CD4-positive, alpha-beta T cell treated with Interleukin-15 for 1 hour (primary cell): Measurements from ENCODE around the gene NATD1.
"Not testable (repeated sequence)": the region's sequence is repeated elsewhere in the genome, so short reads cannot be mapped to it uniquely, and the experiment has no call there.

Source experiments
- DNase-seq: peaks from one replicate; pipeline ENCODE4 v3.0.0-alpha.2; 2020

NATD1 gene

DNA sequence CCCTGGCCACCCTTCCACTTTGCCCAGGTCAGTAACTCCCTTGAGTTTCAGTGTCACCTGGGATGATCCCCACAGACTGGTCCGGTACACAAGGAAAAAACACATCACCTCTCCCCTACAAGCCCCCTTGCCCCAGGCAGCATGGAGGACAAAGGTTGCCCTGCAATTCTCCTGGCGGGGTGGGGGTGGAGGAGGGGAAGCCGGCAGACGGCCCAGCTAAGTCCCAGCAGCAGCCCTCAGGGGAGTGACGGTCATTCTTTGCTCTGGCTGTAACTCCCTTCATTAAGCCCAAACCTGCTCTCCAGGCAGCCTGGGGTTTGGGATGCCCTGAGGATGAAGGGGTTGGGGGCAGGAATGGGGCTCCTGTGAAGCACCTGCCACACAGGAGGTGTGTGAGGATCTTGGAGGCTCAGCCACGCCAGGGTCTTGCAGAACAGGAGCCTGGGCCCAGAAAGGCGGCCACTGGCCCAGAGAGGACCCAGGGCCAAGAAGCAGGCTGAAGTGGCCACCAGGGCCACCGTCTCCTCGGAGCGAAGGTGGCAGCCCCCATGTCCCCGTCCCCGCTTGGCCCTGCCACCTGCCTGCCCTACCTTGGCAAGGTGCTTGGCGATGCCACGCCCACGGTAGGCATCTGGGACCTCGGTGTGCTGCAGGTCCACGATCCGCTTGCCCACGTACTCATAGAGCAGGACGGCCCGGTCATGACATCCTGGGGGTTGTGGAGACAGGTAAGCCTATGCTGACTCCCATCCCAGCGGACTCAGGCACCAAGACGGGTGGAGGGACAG is 9.5 kb downstream of the NATD1 start:
- no peak for DNase-seq

DNA sequence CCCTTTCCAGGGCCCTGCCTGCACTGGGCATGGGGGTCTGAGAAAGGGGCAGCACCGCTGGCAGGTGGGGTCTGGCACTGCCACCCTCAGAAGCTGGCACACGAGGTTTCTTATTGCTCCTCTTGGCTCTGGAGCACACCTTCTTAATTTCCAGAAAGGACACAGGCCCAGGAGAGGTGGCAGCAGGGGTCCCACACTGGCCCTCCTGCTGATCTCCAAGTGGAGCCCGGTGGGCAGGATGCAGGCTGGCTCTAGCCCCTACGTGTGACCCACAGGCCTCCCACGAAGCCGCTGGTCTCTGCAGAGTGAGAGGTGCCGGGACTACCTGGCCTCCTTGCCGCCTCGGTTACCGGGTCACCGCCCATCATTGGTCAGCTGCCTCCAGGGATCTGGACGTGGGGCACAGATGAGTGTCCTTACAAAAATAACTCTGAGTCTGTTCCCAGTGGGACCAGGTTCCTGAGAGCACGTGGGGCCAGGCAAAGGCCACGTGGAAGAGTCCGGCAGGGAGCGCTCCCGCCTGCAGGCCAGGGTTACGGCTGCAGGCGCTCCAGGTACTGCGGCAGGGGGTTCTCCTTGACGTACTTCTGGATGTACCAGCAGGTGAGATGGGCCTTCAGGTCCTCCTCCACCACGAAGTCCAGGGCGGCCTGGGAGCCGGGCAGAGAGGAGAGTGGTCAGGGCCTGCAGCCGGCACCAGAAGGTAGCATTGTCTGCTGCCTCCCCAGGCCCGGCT is 10.3 kb downstream of the NATD1 start:
- no peak for DNase-seq

DNA sequence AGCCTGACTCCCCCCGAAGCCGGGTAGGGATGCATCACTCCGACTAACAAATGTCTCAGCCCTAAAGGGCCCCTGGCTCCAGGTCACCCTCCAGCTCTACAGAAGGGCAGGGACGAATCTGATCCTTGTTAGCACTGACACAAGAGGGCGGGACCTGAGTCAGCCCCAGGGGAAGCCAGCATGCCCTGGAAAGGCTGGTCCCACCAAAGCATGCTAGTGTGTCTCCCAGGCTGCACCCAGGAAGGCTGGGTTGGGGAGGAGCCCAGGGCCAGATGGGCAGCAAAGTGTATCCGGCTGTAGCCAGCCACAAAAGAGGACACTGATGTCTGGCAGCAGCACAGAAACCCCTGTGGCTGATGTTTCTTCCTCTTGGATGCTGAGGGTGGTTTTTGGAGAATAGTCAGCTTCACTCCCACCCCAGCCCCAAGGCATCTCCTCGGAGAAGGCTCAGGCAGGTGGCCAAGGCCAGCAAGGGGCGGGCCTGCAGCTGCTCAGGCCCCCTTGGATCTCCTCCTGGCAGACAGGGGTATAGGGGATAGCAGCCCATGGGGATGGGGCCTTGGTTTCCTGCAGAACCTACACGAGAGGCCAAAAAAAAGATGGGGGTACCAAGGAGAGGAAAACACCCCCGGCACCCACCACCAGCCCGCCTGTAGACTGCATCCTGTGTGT is 11.0 kb downstream of the NATD1 start:
- DNase-seq, result no peak

DNA sequence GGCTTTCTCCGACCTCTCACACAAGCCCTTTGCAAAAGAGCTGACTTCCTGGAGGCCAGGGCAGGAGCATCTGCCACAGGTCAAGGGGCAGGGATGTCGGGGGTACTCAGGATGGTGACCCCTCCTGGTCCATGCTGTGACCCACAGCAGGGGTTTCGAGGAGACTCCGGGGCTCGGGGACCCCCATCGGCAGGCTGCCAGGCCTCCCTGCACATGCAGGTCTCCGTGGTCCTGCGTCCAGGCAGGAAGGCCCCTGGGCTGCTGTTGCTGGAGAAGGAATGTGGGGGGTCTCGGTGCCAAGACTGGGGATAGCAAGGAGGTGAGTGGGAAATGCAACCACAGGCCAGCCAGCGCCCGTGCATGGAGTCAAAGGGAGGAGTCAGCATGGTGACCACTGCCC is 11.6 kb downstream of the NATD1 start:
- DNase-seq, result no peak

DNA sequence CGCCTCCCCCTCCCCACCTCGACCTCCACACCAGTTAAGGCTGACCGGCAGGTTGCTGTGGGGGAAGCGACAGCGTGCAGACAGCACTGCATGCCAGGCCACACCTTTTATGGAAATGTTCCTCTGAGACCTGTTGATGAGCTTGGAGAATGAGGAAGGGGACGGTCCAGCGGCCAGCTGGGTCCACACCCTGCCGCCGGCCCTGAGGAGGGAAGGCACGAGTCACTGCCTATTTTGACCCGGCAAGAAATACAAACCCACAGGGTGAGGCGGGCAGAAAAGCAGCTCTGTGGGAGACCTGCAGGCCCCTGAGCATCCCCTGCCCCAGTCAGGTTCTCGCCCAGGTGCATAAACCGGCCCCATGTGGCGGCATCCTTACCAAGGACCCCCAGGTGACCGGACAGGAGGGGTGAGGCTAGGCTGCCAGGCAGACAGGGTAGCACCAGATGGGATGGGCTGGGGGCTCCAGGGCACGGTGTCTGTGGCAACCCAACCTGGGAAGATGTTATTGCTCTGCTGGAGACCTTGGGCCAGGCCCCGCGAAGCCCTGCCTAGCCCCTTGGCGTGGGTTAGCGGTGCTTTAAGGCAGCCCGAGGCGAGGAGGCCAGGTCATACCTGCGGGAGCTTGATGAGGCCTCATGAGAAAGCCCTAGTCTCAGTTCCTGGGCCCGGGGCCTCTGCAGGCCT is 12.7 kb downstream of the NATD1 start:
- no peak for DNase-seq

DNA sequence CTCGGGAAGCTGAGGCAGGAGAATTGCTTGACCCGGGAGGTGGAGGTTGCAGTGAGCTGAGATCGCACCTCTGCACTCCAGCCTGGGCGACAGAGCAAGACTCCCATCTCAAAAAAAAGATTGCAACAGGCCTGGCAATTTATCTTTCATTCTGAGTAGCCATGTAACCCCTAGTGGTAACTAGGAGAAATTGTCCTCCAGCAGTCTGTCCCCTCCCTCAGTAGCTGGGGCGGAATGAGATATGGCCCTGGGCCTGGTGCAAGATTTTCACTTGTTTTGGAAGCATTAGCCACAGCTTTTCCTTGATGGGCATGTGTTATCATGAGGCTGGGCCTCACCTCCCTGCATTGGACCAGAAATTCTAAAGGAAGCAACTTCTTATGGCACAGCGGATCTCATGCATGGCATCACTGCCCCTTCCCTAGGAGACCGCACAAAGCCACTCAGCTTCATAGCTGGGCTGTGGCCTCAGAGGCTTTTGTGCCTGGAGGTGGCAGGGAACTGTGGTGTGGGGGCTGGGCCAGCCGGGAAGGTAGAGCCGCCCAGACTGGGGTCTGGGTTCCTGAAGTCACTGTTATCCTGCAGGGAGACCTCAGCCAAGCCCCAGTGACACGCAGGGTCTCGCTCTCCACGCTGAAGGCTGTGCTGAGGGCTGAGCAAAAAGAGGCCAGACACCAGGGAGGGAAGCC is 13.4 kb downstream of the NATD1 start:
- no peak for DNase-seq

DNA sequence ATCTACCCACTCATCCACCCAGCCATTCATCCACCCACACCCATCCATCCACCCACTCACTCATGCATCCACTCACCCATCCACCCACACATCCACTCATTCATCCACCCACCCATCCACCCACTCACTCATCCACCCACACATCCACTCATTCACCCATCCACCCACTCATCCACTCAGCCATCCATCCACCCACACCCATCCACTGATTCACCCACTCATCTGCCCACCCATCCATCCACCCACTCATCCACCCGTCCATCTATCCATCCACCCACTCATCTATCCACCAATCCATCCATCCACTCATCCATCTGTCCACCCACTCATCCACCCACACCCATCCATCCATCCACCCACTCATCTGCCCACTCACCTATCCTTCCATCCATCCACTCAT is 17.3 kb downstream of the NATD1 start:
- no peak for DNase-seq

DNA sequence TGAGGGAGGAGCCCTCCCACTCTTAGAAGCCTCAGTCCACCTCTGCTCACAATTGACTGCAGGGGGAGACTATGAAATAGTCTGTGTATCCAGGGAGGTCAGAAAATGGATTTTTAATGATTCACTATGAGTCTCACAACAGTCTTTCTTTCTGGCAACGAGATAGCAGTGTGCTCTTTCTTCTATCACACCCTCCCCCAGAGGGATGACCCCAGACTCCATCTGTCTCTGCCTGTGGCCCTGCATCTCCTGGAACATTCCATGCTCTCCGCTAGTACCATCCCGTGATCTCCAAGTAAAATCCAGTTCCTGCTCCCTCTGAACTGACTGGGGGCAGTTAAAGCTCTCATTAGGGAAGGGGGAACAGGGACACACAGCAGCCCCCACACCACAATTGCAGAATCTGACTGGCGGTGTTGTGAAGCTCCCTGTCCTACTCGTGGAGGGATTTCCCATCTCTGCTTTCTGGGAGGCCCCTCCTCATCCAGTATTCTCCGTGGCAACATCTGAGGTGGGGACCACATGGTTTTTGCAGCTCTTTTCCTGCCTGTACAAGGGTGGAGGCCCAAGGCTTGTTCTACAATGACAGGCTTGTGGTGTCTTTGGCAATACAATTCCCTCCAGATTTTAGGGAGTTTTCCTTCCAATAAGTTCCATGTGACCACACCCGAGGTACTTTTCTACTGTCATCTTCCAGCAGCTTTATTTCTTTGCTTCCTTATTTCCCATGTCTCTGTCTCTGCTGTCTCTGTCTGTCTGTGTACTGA is 19.4 kb downstream of the NATD1 start:
- DNase-seq, result no peak

DNA sequence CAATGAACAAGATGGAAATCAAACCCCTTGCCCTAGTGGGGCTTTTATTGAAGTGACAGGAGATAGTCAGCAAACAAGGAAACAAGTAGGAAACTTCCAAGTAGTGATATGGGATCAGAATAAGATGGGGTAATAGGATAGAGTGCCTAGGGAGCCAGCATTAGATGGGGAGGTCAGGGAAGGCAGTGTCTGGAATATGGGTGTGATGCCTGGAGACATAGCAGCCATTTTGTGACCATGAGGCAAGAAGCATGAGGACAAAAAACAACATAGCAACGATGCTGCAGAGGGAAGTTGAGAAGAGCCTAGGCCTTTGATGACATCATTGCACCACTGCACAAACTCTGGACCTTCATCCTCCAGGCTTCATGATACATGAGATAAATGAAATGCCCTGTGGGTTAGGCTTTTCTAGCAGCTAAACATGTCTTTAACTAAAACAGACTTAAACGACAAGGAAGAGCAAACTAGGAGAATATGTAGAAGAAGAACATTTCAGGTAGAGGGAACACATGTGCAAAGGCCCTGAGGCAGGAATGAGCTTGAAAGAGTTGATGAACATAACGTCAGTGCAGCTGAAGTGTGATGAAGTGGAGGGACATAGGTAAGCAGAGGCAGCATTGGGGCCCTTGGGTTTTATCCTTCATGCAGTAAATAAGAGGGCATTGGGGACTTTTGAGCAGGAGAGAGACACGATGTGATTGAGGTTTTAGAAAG is 21.0 kb downstream of the NATD1 start:
- DNase-seq, result no peak

DNA sequence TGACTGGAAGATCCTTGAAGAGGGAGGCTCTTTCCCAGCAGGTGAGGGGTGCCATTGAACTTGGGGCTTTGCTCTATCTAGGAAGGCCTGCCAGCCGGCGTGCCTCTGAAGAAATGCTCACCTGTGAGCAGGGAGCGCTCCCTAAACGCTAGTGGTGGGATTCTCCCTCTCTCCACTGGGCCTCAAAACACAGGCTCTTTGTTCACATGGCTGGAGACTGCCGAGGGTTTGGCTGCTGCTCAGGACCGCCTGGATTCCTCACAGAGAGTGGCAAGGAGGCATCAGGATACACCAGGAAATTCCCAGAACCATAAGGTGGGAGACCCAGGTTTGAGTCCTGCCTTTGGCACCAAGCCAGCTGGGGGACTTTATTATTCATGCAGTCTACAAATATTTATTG is 21.7 kb downstream of the NATD1 start:
- no peak for DNase-seq

DNA sequence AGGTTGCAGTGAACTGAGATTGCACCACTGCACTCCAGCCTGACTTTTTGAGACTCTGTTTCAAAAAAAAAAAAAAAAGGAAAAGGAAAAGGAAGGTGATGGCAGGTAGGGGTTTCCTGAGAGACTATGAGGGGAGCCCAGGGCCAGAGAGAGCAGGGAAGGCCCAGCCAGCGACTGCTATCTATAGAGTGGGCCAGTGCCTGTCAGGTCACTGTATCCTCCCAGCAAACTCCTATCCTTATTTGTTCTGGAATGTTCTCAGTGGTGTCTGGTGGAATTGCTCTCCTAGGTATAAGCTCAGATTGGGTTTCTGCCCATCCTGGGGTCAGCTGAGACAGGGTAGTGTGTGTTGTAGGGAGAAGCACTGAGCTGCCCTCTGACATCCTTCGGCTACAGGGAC is 24.4 kb downstream of the NATD1 start:
- no peak for DNase-seq

DNA sequence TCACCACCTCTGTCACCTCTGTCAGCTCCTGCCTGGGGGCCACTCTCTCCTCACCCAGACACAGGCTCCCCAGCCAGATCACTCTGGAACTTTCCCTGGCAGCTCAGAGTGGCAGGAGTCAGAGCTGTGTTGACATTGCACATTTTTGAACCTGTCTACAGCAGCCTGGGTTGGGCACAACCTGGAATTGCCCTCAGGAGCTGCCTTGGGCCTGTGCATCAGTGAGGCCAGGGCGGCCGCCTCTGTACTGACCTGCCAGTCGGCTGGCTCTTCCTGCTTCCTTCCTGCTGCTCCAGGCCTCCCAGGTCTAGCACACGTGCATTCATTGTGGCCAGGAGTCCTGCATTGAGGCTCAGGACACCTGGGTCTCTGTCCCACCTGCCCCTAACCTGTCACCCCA is 25.1 kb downstream of the NATD1 start:
- DNase-seq, result no peak

DNA sequence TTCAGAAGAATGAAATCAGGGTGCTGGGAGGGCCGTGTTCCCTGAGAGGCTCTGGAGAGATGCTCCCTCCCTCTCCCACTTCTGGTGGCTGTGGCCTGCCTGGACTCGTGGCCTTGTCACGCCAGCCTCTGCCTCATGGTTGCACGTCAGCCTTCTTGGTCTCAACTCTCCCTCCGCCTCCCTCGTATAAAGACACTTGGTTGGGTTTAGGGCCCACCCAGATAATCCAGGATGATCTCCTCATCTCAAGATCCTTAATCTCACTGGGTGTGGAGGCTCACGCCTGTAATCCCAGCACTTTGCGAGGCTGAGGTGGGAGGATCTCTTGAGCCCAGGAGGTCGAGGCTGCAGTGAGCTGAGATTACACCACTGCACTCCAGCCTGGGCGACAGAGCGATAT is 25.9 kb downstream of the NATD1 start:
- DNase-seq, result not testable (repeated sequence)

DNA sequence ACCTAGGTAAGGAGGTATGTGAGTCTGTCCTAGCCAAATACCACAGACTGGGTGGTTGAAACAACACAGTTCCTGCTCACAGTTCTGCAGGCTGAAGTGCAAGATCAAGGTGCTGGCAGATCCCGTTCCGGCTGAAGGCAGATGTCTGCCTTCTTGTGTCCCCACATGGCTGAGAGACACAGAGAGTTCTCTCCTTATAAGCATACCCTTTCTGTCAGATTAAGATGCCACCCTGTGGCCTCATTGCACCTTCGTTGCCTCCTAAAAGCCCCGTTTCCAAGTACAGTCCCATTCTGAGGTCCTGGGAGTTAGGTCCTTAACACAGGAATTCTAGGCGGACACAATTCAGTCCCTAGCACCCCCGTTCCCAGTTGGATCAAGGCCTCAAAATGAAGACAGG is 30.1 kb downstream of the NATD1 start:
- no peak for DNase-seq

DNA sequence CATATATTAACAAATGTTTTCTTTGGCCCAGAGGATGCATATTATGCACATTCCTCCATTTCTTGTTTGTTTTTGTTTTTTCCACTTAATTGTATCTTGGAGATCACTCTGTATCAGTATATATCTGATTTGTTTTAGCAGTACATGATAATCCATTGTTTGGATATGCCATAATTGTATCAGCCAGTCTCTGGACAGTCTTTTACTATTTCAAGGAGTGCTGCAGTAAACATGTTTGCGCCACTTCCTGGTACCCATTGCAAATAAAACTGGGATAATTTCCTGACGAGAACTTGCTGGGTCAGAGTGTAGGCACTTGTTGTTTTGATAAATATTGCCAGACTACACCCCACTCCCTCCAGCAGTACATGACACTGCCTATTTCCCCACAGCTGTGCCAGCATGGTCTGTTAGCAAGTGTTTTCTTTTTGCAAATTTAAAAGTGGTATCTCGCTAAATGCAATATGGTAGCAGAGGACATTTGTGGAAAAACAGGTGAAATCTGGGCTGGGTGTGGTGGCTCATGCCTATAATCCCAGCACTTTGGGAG is 34.3 kb downstream of the NATD1 start:
- DNase-seq, result no peak

DNA sequence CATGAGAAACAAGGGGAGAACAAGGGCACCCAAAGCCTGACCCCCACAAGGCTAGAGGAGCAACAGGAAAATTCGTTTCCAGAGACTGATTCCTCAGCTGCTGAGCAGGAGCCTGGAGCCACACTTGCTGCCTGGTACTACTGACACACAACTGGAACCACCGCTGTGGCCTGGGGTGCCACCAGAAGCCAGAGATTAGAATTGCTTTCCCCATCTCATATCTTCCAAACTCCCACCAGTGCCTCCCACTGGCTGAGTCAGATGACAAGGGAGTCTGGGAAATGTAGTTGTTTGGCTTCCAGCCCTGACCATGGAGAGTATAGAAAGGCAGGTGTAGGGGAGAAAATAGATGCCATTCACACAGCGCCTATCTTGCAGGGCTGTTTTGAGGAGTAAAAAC is 35.1 kb downstream of the NATD1 start:
- no peak for DNase-seq

DNA sequence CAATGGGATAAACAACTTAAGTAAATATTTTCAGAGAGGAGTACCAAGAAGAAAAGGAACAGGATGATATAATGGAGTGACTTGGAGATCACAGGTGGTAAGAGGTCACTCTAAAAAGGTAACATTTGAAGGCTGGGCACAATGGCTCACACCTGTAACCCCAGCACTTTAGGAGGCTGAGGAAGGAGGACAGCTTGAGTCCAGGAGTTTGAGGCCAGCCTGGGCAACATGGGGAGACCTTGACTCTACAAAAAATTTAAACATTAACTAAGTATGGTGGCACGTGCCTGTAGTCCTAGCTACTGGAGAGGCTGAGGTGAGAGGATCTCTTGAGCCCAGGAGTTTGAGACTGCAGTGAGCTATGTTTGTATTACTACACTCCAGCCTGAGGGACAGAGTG is 35.9 kb downstream of the NATD1 start:
- DNase-seq, result no peak

DNA sequence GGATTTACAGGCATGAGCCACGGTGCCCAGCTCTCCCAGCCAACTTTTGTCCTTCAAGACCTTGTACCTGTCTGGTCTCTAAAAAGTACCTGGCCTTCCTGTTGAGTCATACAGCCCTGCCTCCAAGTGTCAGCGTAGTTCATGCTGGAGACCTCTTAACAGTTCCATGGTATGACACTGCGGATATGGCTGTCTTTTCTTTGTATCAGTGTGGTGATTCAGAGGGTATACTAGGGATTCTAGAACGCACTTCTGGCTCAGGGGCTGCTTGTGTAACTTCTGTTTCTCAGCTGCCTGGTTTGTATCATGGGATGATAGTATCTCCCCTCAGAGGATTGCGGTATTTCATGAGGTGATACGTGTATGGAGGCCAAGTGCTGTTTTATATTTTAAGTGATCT is 37.3 kb downstream of the NATD1 start:
- DNase-seq, result no peak

DNA sequence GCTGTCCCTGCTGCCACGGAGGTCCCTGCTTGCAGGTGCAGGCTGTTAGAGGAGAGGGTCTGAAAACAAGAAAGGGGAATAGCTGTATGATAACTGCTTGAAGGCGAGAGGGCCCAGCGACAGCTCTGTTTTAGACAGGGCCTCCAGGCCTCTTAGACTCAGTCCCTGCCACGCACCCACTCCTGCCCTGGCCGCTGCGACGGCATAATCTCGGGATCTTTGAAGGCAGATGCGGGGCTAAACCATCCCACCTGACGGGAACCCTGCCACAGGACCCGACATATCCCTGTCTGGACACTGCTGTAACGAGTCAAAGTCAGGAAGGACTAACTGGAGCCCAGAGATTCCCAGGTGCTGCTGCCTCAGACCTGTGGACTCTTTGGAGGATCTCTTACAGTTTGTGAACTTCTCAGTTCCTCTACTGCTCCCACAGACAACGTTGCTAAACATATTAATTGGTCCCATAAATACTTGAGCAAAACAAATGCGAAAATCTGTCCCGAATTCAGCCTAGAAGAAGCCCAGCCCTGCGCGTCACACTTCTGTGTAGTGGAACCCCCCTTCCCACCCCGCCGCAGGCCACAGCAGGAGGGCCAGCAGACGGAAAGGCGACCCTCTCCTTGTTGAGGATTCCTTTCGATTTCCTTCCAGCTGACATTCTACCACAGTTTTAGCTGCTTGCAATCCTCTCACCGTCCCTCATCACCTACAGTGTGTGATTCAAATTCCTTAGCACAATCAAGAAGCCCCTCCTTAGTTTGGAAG is 38.3 kb downstream of the NATD1 start:
- no peak for DNase-seq
